K562 (cell line): ENCODE measurements around the gene IFI30. TPM values are rescaled to one million over a fixed set of nuclear protein-coding genes. Genes with fewer than 3 reads are reported as not detected.
A peak's percentile ranks its signal among the peaks of the same experiment; 100 is the strongest.

Experiments used
- ATAC-seq: fragments of 200-7000 bp; cut with Tn5 transposase; 3 replicates; pipeline ENCODE4 v1.9.1; 2020; ENCODE audit warnings: moderate library complexity
- BruUV-seq: library from RNA; stranded (reverse); fragments of 400-500 nt; replicated peaks from 2 replicates; lab custom pipeline; 2021; lab: Mats Ljungman, UMichigan
- CTCF ChIA-PET: fragments of 300-600 bp; formaldehyde crosslinking; extraction: SDS; loops from one replicate; lab custom pipeline; 2021; ENCODE audit warnings: low intra/inter-chr PET ratio; lab: Yijun Ruan, JAX
- POLR2A ChIA-PET: fragments of 300-600, 350-650 bp; sonication (Branson Sonifier 250); formaldehyde crosslinking; extraction: SDS; loops from one replicate; lab custom pipeline; 2021; ENCODE audit warnings: antibody characterized with exemption, inconsistent platforms; lab: Yijun Ruan, JAX
- DNase-seq, 4 experiments: peaks; one replicate each; pipeline versions ENCODE4 v3.0.0 to v3.0.0-alpha.2; 2011 to 2018; ENCODE audit warnings: low spot score in 3 of 4, mixed read lengths in 3 of 4; ENCODE audit errors: extremely low read depth in 1 of 4
- FAIRE-seq: peaks from 2 replicates; lab custom pipeline; 2011; peaks lifted over from hg19 to GRCh38; lab: Jason Lieb, UNC
- H2AFZ ChIP-seq: 2 replicates; pipeline ENCODE4 v1.6.0; 2011; ENCODE audit warnings: low read depth, low read length, control low read depth, inconsistent platforms
- H3K27ac ChIP-seq: fragments of 200-600 bp; 3 replicates; pipeline ENCODE4 v1.8.0; 2011; ENCODE audit warnings: low read depth, mild to moderate bottlenecking, control low read depth, inconsistent platforms, low read length, moderate library complexity, mixed read lengths; ENCODE audit errors: extremely low read depth
- H3K27me3 ChIP-seq, 2 experiments: fragments of 300-600 bp in 1 of 2; 2 replicates in 1 of 2; 3 replicates in 1 of 2; pipeline versions ENCODE4 v1.6.0 to v1.8.0; 2011; ENCODE audit warnings: inconsistent platforms in 2 of 2, low read length in 2 of 2, mild to moderate bottlenecking in 1 of 2, mixed read lengths in 1 of 2, moderate library complexity in 1 of 2; ENCODE audit not compliant: control insufficient read depth in 2 of 2, insufficient read depth in 2 of 2
- H3K36me3 ChIP-seq: fragments of 300-600 bp; 3 replicates; pipeline ENCODE4 v1.8.0; 2011; ENCODE audit warnings: mild to moderate bottlenecking, low read length, inconsistent platforms; ENCODE audit not compliant: control insufficient read depth, insufficient read depth
- H3K4me1 ChIP-seq, 2 experiments: fragments of 200-600 bp in 1 of 2; replicated peaks in 1 of 2; 2 replicates in 1 of 2; 3 replicates in 1 of 2; pipeline versions ENCODE4 v1.5.1 to v1.8.0; 2011; ENCODE audit warnings: inconsistent platforms in 2 of 2, low read length in 2 of 2, mild to moderate bottlenecking in 1 of 2, mixed read lengths in 1 of 2, moderate library complexity in 1 of 2; ENCODE audit not compliant: control insufficient read depth in 2 of 2, insufficient read depth in 2 of 2
- H3K4me2 ChIP-seq: 2 replicates; pipeline ENCODE4 v1.6.1; 2011; ENCODE audit warnings: low read length, control low read depth, inconsistent platforms, mixed read lengths; ENCODE audit not compliant: insufficient read depth
- H3K4me3 ChIP-seq: fragments of 200-600 bp; sonication (generic), shearing (Covaris generic); 2 replicates; pipeline ENCODE4 v1.5.1; 2016; ENCODE audit warnings: control low read depth, inconsistent platforms
- H3K79me2 ChIP-seq: fragments of 200-600 bp; 3 replicates; pipeline ENCODE4 v1.8.0; 2011; ENCODE audit warnings: low read length, inconsistent platforms; ENCODE audit not compliant: control insufficient read depth, insufficient read depth
- H3K9ac ChIP-seq, 2 experiments: 2 replicates each; pipeline versions ENCODE4 v1.6.0 to v1.6.1; 2011; ENCODE audit warnings: low read depth in 2 of 2, low read length in 2 of 2, control low read depth in 1 of 2, inconsistent platforms in 1 of 2, mild to moderate bottlenecking in 1 of 2, mixed read lengths in 1 of 2; ENCODE audit not compliant: insufficient read depth in 1 of 2
- H3K9me1 ChIP-seq: one replicate; pipeline ENCODE4 v1.6.0; 2011; ENCODE audit warnings: inconsistent platforms, mild to moderate bottlenecking, low read length, moderate library complexity; ENCODE audit not compliant: control insufficient read depth, insufficient read depth
- H3K9me3 ChIP-seq: replicated peaks from 2 replicates; pipeline ENCODE4 v1.5.1; 2011; ENCODE audit warnings: low read depth, low read length, inconsistent platforms; ENCODE audit not compliant: control insufficient read depth, insufficient read depth
- H4K20me1 ChIP-seq: replicated peaks from 2 replicates; pipeline ENCODE4 v1.6.1; 2011; ENCODE audit warnings: low read length, inconsistent platforms, mixed read lengths; ENCODE audit not compliant: control insufficient read depth, insufficient read depth
- ASH1L ChIP-seq: fragments of 450-650 bp; IDR thresholded peaks from 2 replicates; pipeline ENCODE4 v1.6.1; 2018; ENCODE audit warnings: borderline replicate concordance, mild to moderate bottlenecking, low read depth; ENCODE audit not compliant: partially characterized antibody
- BDP1 ChIP-seq: IDR thresholded peaks from 3 replicates; pipeline ENCODE4 v1.6.1; 2011; ENCODE audit not compliant: insufficient read length, insufficient read depth
- CBX3 ChIP-seq, 2 experiments: IDR thresholded peaks; 1 replicate in 1 of 2; 2 replicates in 1 of 2; pipeline ENCODE4 v1.6.1; 2012; ENCODE audit warnings: inconsistent platforms in 2 of 2, low read length in 2 of 2, borderline replicate concordance in 1 of 2, control low read depth in 1 of 2
- FOXM1 ChIP-seq, 2 experiments: fragments of 450-650 bp in 1 of 2; sonication (generic) in 1 of 2; formaldehyde crosslinking in 1 of 2; IDR thresholded peaks; 2 replicates each; pipeline versions ENCODE4 v1.6.1 to v1.9.0; 2017 to 2022; ENCODE audit warnings: low read depth in 2 of 2, mild to moderate bottlenecking in 2 of 2, missing genetic modification reagents in 1 of 2, moderate library complexity in 1 of 2
- KDM1A ChIP-seq, 2 experiments: fragments of 450-650 bp; IDR thresholded peaks; 2 replicates each; pipeline ENCODE4 v1.6.1; 2016; ENCODE audit warnings: mild to moderate bottlenecking in 2 of 2
- POLR3A ChIP-seq: IDR thresholded peaks from 2 replicates; pipeline ENCODE4 v1.6.1; 2011; ENCODE audit warnings: borderline replicate concordance, mild to moderate bottlenecking, moderate library complexity; ENCODE audit not compliant: insufficient read length, insufficient read depth; ENCODE audit errors: extremely low read depth
- TAL1 ChIP-seq: fragments of 450-650 bp; IDR thresholded peaks from 2 replicates; pipeline ENCODE4 v1.6.1; 2016; ENCODE audit warnings: mild to moderate bottlenecking
- YY1 ChIP-seq, 3 experiments: IDR thresholded peaks; 2 replicates each; pipeline ENCODE4 v1.6.1; 2011; ENCODE audit warnings: low read length in 2 of 3, mild to moderate bottlenecking in 2 of 3, moderate library complexity in 2 of 3, borderline replicate concordance in 1 of 3, control low read depth in 1 of 3, low read depth in 1 of 3; ENCODE audit not compliant: insufficient read depth in 3 of 3, insufficient replicate concordance in 2 of 3, control insufficient read depth in 1 of 3, insufficient read length in 1 of 3; ENCODE audit errors: extremely low read depth in 1 of 3
- ZNF121 ChIP-seq: sonication (generic); formaldehyde crosslinking; conservative IDR thresholded peaks from 2 replicates; pipeline ENCODE4 v1.8.0; 2022; ENCODE audit warnings: missing genetic modification reagents
- ZNF354B ChIP-seq: fragments of 250-450 bp; sonication (Bioruptor Pico); IDR thresholded peaks from 2 replicates; pipeline ENCODE4 v1.4.0; 2020
- ZNF644 ChIP-seq: fragments of 200-800 bp; sonication (Bioruptor generic); IDR thresholded peaks from 2 replicates; pipeline ENCODE4 v1.6.1; 2016; ENCODE audit warnings: low read depth, missing genetic modification characterization, missing compliant biosample characterization
- WGBS: fragments of 100-300 bp; shearing (Covaris generic); methylation state at CpG from one replicate; pipeline ENCODE4 v1.1.6; 2016; ENCODE audit warnings: low coverage, mixed read lengths; ENCODE audit not compliant: insufficient coverage; ENCODE audit errors: missing lambda C conversion rate; 5-methylcytosine and 5-hydroxymethylcytosine counted together
- in situ Hi-C: fragments of 300-500 bp; cut with MboI; formaldehyde crosslinking; loops from 4 replicates; pipeline ENCODE4 v1.15.0; 2018; ENCODE audit warnings: inconsistent platforms, mixed read lengths
- intact Hi-C: fragments of 100-400 bp; cut with micrococcal nuclease; formaldehyde crosslinking; loops from 2 replicates; pipeline ENCODE4 v1.14.2; 2022
- polyA plus RNA-seq, 8 experiments: library from polyadenylated mRNA; depleted of rRNA in 4 of 8; stranded (reverse) in 5 of 8; unstranded in 3 of 8; fragments of >200 nt; fragmentation: Nextera tagmentation in 2 of 8; fragmentation: Illumina TruSeq in 1 of 8; extraction: Ambion mirVana in 2 of 8; extraction: Trizol in 1 of 8; gene quantifications; 2 replicates each; pipeline versions ENCODE4 v1.2.1 to v1.2.3, GENCODE V29; 2011 to 2014; ENCODE audit warnings: inconsistent platforms in 1 of 8, missing spikeins in 1 of 8
- total RNA-seq, 7 experiments: library from RNA; depleted of rRNA in 6 of 7; stranded (reverse); fragments of >200 nt in 6 of 7; fragmentation: Illumina TruSeq in 2 of 7; extraction: Trizol in 2 of 7; gene quantifications; 2 replicates each; pipeline versions ENCODE4 v1.2.1 to v1.2.3, GENCODE V29; 2011 to 2021; ENCODE audit warnings: low replicate concordance in 1 of 7
- TF ChIP-seq, protein P1 (sequence below): fragments of 450-650 bp; IDR thresholded peaks from 2 replicates; pipeline ENCODE4 v1.6.1; 2017; ENCODE audit warnings: mild to moderate bottlenecking, moderate library complexity
- TF ChIP-seq, protein P2 (sequence below): sonication (generic); formaldehyde crosslinking; IDR thresholded peaks from 2 replicates; pipeline ENCODE4 v1.8.0; 2023; ENCODE audit warnings: mild to moderate bottlenecking, missing genetic modification reagents
- TF ChIP-seq, protein P3 (sequence below): fragments of 450-650 bp; IDR thresholded peaks from 2 replicates; pipeline ENCODE4 v1.6.1; 2016; ENCODE audit warnings: low read depth, mild to moderate bottlenecking, moderate library complexity

The IFI30 gene
- total and polyA plus RNA-seq, 9 of the 15 experiments (the other 6 are each of a cell fraction or from before 2014, with no cell fraction given): 63.7 to 430 (median 109) TPM

DNA sequence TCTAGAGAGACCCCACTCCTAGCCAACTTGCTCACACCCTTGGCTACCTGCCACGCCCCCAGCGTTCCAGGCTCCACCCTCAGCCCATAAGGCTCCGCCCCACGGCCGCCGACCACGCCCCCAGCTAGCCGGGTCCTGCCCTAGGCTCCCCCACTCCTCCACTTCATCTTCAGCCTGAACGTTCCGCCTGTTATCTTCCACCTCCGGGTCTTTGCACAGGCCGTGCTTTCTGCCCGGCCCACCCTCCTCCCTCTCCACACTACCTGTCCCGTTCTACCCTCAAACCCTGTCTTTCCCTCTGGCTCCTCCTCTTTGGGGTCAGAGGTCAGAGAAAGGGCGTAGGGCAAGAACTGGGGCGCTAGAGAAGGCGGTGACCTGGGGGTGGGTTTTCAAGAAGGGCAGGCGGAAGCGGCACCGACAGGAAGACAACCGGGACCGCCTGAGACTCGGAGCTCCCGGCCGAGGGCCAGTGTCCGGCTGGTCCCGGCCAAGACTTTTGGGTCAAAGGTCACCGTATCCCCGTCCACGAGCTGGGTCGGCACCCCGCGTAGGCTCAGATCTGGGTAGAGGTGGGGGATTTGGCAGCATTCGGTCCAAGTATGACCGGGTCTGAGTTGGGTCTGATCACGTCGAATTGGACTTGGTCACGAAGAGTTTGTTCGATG is 50.4 kb downstream of the IFI30 start:
- DNase-seq: peak; percentile 93 to 96 (median 95)
- ChIA-PET CTCF (interaction anchor here (0.5 kb wide), 1 partner anchor 12 kb away, joined by 4 read pairs; no protein-coding TSS in a partner anchor), POLR2A (interaction anchor here (0.6 to 2.3 kb wide), 26 partner anchors 10 to 1707 kb away, joined by 3 to 23 read pairs (median 4); partner anchors contain the start of genes GDF15, IFI30, JUND and MPV17L2)
- Histone ChIP-seq H3K79me2 (no peaks in the 10 kb centered on the region), H3K4me2 (peak overlapping the region; percentile 87), H3K9me3 (no peaks in the 10 kb centered on the region), H3K4me1 (peaks cover 23 to 61% of the 10 kb centered on the region in 2 experiments; a peak in 4 of 5 replicates), H3K27ac (peak overlapping the region; percentile 84), H3K9ac (peak overlapping the region; percentile 83 to 92), H4K20me1 (peaks cover 5% of the 10 kb centered on the region; the same call in 1 of the 2 replicates), H3K9me1 (no peaks in the 10 kb centered on the region), H3K27me3 (no peaks in the 10 kb centered on the region), H3K36me3 (no peaks in the 10 kb centered on the region), H3K4me3 (peak overlapping the region; percentile 48), H2AFZ (peak overlapping the region; percentile 96)
- in situ Hi-C loops (no loop called here), intact Hi-C loops (no loop called here)
- FAIRE-seq: no peak
- ATAC-seq: peak; percentile 79
- 0% methylated on average over 29 of the region's 39 CpGs for WGBS
- no TSS peak for BruUV-seq
- no peak for TF ChIP-seq ZNF121 (CRISPR knock-in tag)
- peak in 1 of 3 experiments; percentile 38 for TF ChIP-seq YY1 (IDR thresholded peaks at IDR 0.05; ENCODE audit: borderline replicate concordance in 1 of 3, control insufficient read depth in 1 of 3, extremely low read depth in 1 of 3, insufficient read depth in 3 of 3, insufficient read length in 1 of 3, insufficient replicate concordance in 2 of 3, low read depth in 1 of 3, low read length in 2 of 3)
- TF ChIP-seq ASH1L: no peak
- TF ChIP-seq CBX3 (IDR thresholded peaks at IDR 0.05; ENCODE audit: borderline replicate concordance in 1 of 2, low read length in 2 of 2): no peak
- TF ChIP-seq, protein P1, sequence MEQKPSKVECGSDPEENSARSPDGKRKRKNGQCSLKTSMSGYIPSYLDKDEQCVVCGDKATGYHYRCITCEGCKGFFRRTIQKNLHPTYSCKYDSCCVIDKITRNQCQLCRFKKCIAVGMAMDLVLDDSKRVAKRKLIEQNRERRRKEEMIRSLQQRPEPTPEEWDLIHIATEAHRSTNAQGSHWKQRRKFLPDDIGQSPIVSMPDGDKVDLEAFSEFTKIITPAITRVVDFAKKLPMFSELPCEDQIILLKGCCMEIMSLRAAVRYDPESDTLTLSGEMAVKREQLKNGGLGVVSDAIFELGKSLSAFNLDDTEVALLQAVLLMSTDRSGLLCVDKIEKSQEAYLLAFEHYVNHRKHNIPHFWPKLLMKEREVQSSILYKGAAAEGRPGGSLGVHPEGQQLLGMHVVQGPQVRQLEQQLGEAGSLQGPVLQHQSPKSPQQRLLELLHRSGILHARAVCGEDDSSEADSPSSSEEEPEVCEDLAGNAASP: no peak
- peak; percentile 30; the same call in 1 of the 2 replicates for TF ChIP-seq TAL1
- TF ChIP-seq FOXM1 (IDR thresholded peaks at IDR 0.05; ENCODE audit: low read depth): peak; percentile 90
- TF ChIP-seq FOXM1 (CRISPR knock-in tag; IDR thresholded peaks at IDR 0.05; ENCODE audit: low read depth): no peak
- 0 out of 4 replicates have a peak, but pooled peaks of 1 of the 2 experiments have one; percentile 37 for TF ChIP-seq KDM1A (IDR thresholded peaks at IDR 0.05)
- TF ChIP-seq ZNF644 (tag): no peak
- no peak for TF ChIP-seq BDP1
- TF ChIP-seq ZNF354B (CRISPR knock-in tag): no peak
- TF ChIP-seq, protein P2, sequence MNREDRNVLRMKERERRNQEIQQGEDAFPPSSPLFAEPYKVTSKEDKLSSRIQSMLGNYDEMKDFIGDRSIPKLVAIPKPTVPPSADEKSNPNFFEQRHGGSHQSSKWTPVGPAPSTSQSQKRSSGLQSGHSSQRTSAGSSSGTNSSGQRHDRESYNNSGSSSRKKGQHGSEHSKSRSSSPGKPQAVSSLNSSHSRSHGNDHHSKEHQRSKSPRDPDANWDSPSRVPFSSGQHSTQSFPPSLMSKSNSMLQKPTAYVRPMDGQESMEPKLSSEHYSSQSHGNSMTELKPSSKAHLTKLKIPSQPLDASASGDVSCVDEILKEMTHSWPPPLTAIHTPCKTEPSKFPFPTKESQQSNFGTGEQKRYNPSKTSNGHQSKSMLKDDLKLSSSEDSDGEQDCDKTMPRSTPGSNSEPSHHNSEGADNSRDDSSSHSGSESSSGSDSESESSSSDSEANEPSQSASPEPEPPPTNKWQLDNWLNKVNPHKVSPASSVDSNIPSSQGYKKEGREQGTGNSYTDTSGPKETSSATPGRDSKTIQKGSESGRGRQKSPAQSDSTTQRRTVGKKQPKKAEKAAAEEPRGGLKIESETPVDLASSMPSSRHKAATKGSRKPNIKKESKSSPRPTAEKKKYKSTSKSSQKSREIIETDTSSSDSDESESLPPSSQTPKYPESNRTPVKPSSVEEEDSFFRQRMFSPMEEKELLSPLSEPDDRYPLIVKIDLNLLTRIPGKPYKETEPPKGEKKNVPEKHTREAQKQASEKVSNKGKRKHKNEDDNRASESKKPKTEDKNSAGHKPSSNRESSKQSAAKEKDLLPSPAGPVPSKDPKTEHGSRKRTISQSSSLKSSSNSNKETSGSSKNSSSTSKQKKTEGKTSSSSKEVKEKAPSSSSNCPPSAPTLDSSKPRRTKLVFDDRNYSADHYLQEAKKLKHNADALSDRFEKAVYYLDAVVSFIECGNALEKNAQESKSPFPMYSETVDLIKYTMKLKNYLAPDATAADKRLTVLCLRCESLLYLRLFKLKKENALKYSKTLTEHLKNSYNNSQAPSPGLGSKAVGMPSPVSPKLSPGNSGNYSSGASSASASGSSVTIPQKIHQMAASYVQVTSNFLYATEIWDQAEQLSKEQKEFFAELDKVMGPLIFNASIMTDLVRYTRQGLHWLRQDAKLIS (CRISPR knock-in tag): no peak
- TF ChIP-seq POLR3A: no peak
- TF ChIP-seq, protein P3, sequence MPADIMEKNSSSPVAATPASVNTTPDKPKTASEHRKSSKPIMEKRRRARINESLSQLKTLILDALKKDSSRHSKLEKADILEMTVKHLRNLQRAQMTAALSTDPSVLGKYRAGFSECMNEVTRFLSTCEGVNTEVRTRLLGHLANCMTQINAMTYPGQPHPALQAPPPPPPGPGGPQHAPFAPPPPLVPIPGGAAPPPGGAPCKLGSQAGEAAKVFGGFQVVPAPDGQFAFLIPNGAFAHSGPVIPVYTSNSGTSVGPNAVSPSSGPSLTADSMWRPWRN: no peak
